IPS-20b (cell line): Measurements from ENCODE around the gene OR10P1.
"Not testable (repeated sequence)": the region's sequence is repeated elsewhere in the genome, so short reads cannot be mapped to it uniquely, and the experiment has no call there.

ENCODE experiments used
- H3K27ac ChIP-seq: one replicate; pipeline ENCODE4 v1.5.1; 2013; ENCODE audit warnings: low read length
- H3K27me3 ChIP-seq: 2 replicates; pipeline ENCODE4 v1.6.1; 2013; ENCODE audit warnings: mild to moderate bottlenecking, low read length, inconsistent platforms; ENCODE audit not compliant: insufficient read depth
- H3K36me3 ChIP-seq: 2 replicates; pipeline ENCODE4 v1.6.1; 2013; ENCODE audit warnings: low read depth, mild to moderate bottlenecking, inconsistent platforms, low read length, moderate library complexity; ENCODE audit not compliant: insufficient read depth
- H3K4me1 ChIP-seq: 2 replicates; pipeline ENCODE4 v1.6.1; 2013; ENCODE audit warnings: mild to moderate bottlenecking, control low read depth, inconsistent platforms, low read length, moderate library complexity; ENCODE audit not compliant: insufficient read depth
- H3K4me3 ChIP-seq: 2 replicates; pipeline ENCODE4 v1.5.1; 2013; ENCODE audit warnings: mild to moderate bottlenecking, low read length, inconsistent platforms
- H3K9ac ChIP-seq: 2 replicates; pipeline ENCODE4 v1.6.1; 2013; ENCODE audit warnings: low read depth, mild to moderate bottlenecking, inconsistent platforms, low read length, moderate library complexity
- H3K9me3 ChIP-seq: 2 replicates; pipeline ENCODE4 v1.6.1; 2013; ENCODE audit warnings: mild to moderate bottlenecking, low read depth, low read length, inconsistent platforms; ENCODE audit not compliant: insufficient read depth

The OR10P1 gene

GRCh38 chr12:55631733-55632132 lies 5.0 kb upstream of the OR10P1 start:
- Histone ChIP-seq H3K9me3 (no peaks in the 10 kb centered on the region), H3K4me3 (no peak overlapping the region), H3K27ac (no peak overlapping the region), H3K27me3 (no peaks in the 10 kb centered on the region; the same call in 1 of the 2 replicates), H3K36me3 (no peaks in the 10 kb centered on the region), H3K4me1 (no peaks in the 10 kb centered on the region), H3K9ac (no peak overlapping the region)

GRCh38 chr12:55633151-55633550 lies 3.5 kb upstream of the OR10P1 start:
- no peaks in the 10 kb centered on the region for H3K9me3 ChIP-seq
- no peaks in the 10 kb centered on the region; the same call in 1 of the 2 replicates for H3K27me3 ChIP-seq
- H3K36me3 ChIP-seq = no peaks in the 10 kb centered on the region
- no peaks in the 10 kb centered on the region for H3K4me1 ChIP-seq
- no peak overlapping the region for H3K4me3 ChIP-seq
- no peak overlapping the region for H3K9ac ChIP-seq
- H3K27ac ChIP-seq = no peak overlapping the region

- Histone ChIP-seq H3K36me3 (no peaks in the 10 kb centered on the region), H3K4me3 (no peak overlapping the region), H3K9ac (no peak overlapping the region), H3K27ac (no peak overlapping the region), H3K27me3 (no peaks in the 10 kb centered on the region; the same call in 1 of the 2 replicates), H3K4me1 (no peaks in the 10 kb centered on the region), H3K9me3 (no peaks in the 10 kb centered on the region)
Observed at GRCh38 chr12:55636116-55636655, 506 bp upstream of the OR10P1 start.

GRCh38 chr12:55637467-55637866 lies 775 bp downstream of the OR10P1 start:
- H3K27ac ChIP-seq = no peak overlapping the region
- H3K9ac ChIP-seq = no peak overlapping the region
- H3K27me3 ChIP-seq = no peaks in the 10 kb centered on the region; the same call in 1 of the 2 replicates
- H3K4me1 ChIP-seq = no peaks in the 10 kb centered on the region
- no peaks in the 10 kb centered on the region for H3K9me3 ChIP-seq
- H3K36me3 ChIP-seq = no peaks in the 10 kb centered on the region
- H3K4me3 ChIP-seq = no peak overlapping the region

- Histone ChIP-seq H3K4me1 (peaks cover 3% of the 10 kb centered on the region; the same call in 1 of the 2 replicates), H3K4me3 (no peak overlapping the region), H3K27me3 (no peaks in the 10 kb centered on the region; the same call in 1 of the 2 replicates), H3K27ac (no peak overlapping the region), H3K9me3 (no peaks in the 10 kb centered on the region), H3K36me3 (no peaks in the 10 kb centered on the region), H3K9ac (no peak overlapping the region)
Observed at GRCh38 chr12:55641595-55641994, 4.9 kb downstream of the OR10P1 start.

- no peaks in the 10 kb centered on the region for H3K9me3 ChIP-seq
- H3K27me3 ChIP-seq = no peaks in the 10 kb centered on the region; the same call in 1 of the 2 replicates
- H3K36me3 ChIP-seq = no peaks in the 10 kb centered on the region
- H3K4me3 ChIP-seq = no peak overlapping the region
- H3K4me1 ChIP-seq = peaks cover 3% of the 10 kb centered on the region; the same call in 1 of the 2 replicates
- no peak overlapping the region for H3K9ac ChIP-seq
- no peak overlapping the region for H3K27ac ChIP-seq
Observed at GRCh38 chr12:55642267-55642666, 5.6 kb downstream of the OR10P1 start.

GRCh38 chr12:55642669-55643068 lies 6.0 kb downstream of the OR10P1 start:
- Histone ChIP-seq H3K27ac (no peak overlapping the region), H3K36me3 (no peaks in the 10 kb centered on the region), H3K27me3 (no peaks in the 10 kb centered on the region; the same call in 1 of the 2 replicates), H3K4me3 (no peak overlapping the region), H3K9me3 (no peaks in the 10 kb centered on the region), H3K9ac (no peak overlapping the region), H3K4me1 (peaks cover 3% of the 10 kb centered on the region; the same call in 1 of the 2 replicates)

- H3K9ac ChIP-seq = no peak overlapping the region
- peaks cover 3% of the 10 kb centered on the region; the same call in 1 of the 2 replicates for H3K4me1 ChIP-seq
- peaks cover 6% of the 10 kb centered on the region for H3K9me3 ChIP-seq
- no peaks in the 10 kb centered on the region; the same call in 1 of the 2 replicates for H3K27me3 ChIP-seq
- H3K27ac ChIP-seq = no peak overlapping the region
- no peak overlapping the region for H3K4me3 ChIP-seq
- no peaks in the 10 kb centered on the region for H3K36me3 ChIP-seq
Observed at GRCh38 chr12:55644591-55644990, 7.9 kb downstream of the OR10P1 start.

- Histone ChIP-seq H3K27ac (no peak overlapping the region), H3K36me3 (no peaks in the 10 kb centered on the region), H3K9ac (no peak overlapping the region; the same call in 1 of the 2 replicates), H3K9me3 (peaks cover 11% of the 10 kb centered on the region), H3K4me1 (peaks cover 3% of the 10 kb centered on the region; the same call in 1 of the 2 replicates), H3K27me3 (no peaks in the 10 kb centered on the region; the same call in 1 of the 2 replicates), H3K4me3 (no peak overlapping the region)
Observed at GRCh38 chr12:55647027-55647426, 10.3 kb downstream of the OR10P1 start.

- peaks cover 11% of the 10 kb centered on the region for H3K9me3 ChIP-seq
- not testable (repeated sequence) for H3K27me3 ChIP-seq, H3K36me3 ChIP-seq, H3K27ac ChIP-seq, H3K9ac ChIP-seq, H3K4me1 ChIP-seq, H3K4me3 ChIP-seq
Observed at GRCh38 chr12:55650620-55651298, 14.1 kb downstream of the OR10P1 start.

- no peaks in the 10 kb centered on the region for H3K36me3 ChIP-seq
- H3K27me3 ChIP-seq = no peaks in the 10 kb centered on the region
- H3K9ac ChIP-seq = no peak overlapping the region
- peaks cover 3% of the 10 kb centered on the region; the same call in 1 of the 2 replicates for H3K4me1 ChIP-seq
- H3K9me3 ChIP-seq = peaks cover 11% of the 10 kb centered on the region
- H3K4me3 ChIP-seq = no peak overlapping the region
- no peak overlapping the region for H3K27ac ChIP-seq
Observed at GRCh38 chr12:55651299-55651683, 14.6 kb downstream of the OR10P1 start.

GRCh38 chr12:55652352-55652751 lies 15.7 kb downstream of the OR10P1 start:
- Histone ChIP-seq H3K27ac (no peak overlapping the region), H3K4me1 (no peaks in the 10 kb centered on the region), H3K9me3 (peaks cover 11% of the 10 kb centered on the region), H3K27me3 (peaks cover 7% of the 10 kb centered on the region; the same call in 1 of the 2 replicates), H3K9ac (no peak overlapping the region), H3K36me3 (no peaks in the 10 kb centered on the region), H3K4me3 (no peak overlapping the region)
